HG02973 (cell line): ENCODE results near the gene SELENOF.
"Not testable (repeated sequence)": the region's sequence is repeated elsewhere in the genome, so short reads cannot be mapped to it uniquely, and the experiment has no call there.

ENCODE experiments used
- ATAC-seq: cut with Tn5 transposase; IDR thresholded peaks from one replicate; pipeline ENCODE4 v1.9.1; 2021; ENCODE audit warnings: moderate library complexity; ENCODE audit not compliant: unreplicated experiment

The SELENOF gene

DNA sequence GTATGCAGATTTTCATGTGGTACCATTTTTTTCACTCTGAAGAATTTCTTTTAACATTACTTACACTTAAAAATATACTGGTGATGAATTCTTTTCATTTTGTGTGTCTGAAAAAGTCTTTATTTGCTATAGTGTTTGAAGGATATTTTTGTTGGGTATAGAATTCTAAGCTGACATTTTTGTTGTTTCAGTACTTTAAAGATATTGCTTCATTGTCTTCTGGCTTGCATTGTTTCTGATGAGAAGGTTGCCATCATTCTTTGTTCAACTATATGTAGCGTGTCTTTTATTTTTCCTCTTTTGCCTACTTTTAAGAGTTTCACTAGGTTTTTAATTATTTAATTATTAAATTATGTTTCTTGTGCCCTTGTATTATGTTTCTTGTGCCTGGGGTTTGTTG, 8.5 kb upstream of the SELENOF start:
- no peak for ATAC-seq

DNA sequence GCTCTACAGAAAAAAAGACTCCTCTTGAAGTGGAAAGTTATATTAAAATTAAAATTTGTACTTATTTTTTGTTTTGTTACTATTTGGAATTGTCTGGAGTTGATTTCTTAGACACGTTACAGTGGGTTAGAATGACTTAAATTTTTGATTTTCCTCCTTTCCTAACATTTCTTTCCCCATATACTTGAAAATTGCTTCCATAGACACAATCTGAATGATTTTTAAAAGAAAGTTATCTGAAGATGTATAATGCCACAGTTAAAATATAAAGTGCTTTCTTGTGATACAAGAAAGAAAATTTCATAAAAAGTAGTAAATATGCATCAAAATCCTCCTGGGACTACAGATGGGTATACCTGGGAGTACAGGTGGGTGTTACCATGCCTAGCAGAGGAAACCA, 2.8 kb upstream of the SELENOF start:
- no peak for ATAC-seq

GRCh38 chr1:86915737-86916235, 1.9 kb upstream of the SELENOF start:
- no peak for ATAC-seq

- ATAC-seq, result peak; percentile 2
These were observed 1.2 kb upstream of the SELENOF start for GRCh38 chr1:86914998-86915736.

GRCh38 chr1:86914601-86914997, 673 bp upstream of the SELENOF start, which contains the start of gene HS2ST1:
HS2ST1 (plus strand) TSS chr1:86914635.
- no peak for ATAC-seq

GRCh38 chr1:86913399-86913895, 479 bp downstream of the SELENOF start:
- peak; percentile 15 for ATAC-seq

- no peak for ATAC-seq
These were observed 1.5 kb downstream of the SELENOF start for GRCh38 chr1:86912281-86912900.

DNA sequence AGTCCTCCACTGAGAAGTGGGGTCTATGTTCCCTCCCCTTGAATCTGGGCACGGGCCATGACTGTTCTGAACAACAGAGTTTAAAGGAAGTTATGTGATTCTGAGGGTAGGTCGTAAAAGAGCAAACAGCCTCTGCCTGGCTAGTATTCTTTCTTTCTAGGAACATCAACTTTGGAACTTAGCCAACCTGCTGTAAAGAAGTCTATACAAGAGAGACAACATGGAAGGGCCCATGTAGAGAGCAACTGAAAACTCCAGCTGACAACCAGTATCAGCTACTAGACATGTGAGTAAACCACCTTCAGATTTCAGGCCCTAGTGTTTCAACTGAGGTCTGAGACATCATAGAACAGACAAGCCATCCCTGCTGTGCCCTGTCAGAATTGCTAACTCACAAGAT, 7.5 kb downstream of the SELENOF start:
- no peak for ATAC-seq

GRCh38 chr1:86905875-86906274, 8.1 kb downstream of the SELENOF start:
- ATAC-seq, result no peak

- ATAC-seq, result not testable (repeated sequence)
These were observed 14.5 kb downstream of the SELENOF start for GRCh38 chr1:86899401-86899800.

- no peak for ATAC-seq
These were observed 25.6 kb downstream of the SELENOF start for GRCh38 chr1:86888327-86888726.

- peak; percentile 80 for ATAC-seq
These were observed 26.3 kb downstream of the SELENOF start for GRCh38 chr1:86887479-86888162.

DNA sequence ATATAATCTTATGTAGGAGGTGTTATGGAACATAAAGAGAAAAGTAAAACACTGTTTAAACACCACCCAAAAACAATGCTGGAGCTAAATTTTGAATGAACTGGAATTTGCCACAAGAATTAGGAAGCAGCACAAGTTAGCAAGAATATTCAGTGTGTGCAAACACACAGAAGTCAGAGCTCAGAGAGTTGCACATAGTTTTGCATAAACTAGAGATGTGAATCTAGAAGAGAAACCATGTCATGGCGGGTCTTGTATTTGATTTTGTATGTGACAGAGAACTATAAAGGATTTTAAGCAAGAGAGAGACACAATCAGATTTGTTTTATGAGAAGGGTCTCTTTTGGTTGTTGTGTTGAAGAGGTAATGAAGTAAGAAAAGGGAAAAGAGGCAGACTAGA, 38.2 kb downstream of the SELENOF start:
- no peak for ATAC-seq

GRCh38 chr1:86872086-86872485, 41.8 kb downstream of the SELENOF start:
- ATAC-seq, result no peak

- ATAC-seq, result no peak
These were observed 42.9 kb downstream of the SELENOF start for GRCh38 chr1:86871001-86871400.

- ATAC-seq, result no peak
These were observed 45.4 kb downstream of the SELENOF start for GRCh38 chr1:86868477-86868876.

- not testable (repeated sequence) for ATAC-seq
These were observed 46.6 kb downstream of the SELENOF start for GRCh38 chr1:86867278-86867677.

GRCh38 chr1:86866665-86867064, 47.3 kb downstream of the SELENOF start:
- no peak for ATAC-seq

DNA sequence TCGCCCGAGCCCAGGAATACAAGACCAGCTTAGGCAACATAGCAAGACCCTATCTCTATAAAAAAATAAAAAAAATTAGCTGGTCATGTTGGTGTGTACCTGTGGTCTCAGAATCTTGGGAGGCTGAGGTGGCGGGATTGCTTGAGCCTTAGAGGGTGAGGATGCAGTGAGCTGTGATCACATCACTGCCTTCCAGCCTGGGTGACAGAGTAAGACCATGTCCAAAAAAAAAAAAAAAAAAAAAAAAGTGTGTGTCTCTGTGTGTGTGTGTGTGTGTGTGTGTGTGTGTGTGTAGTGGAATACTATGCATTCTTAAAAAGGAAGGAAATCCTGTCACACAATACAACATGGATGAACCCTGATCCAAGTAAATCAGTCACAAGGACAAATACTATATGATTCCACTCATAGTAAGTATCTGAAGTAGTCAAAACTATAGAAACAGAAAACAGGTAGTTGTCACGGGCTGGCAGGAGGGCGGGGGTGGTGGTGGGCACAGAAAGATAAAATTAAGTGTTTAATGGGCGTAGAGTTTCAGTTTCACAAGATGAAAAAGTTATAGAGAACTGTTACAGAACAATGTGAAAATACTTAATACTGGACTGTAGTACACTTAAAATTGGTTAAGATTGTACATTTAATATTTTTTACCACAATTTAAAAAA, 47.8 kb downstream of the SELENOF start:
- ATAC-seq, result peak; percentile 53

GRCh38 chr1:86862920-86863319, 51.0 kb downstream of the SELENOF start:
- no peak for ATAC-seq

DNA sequence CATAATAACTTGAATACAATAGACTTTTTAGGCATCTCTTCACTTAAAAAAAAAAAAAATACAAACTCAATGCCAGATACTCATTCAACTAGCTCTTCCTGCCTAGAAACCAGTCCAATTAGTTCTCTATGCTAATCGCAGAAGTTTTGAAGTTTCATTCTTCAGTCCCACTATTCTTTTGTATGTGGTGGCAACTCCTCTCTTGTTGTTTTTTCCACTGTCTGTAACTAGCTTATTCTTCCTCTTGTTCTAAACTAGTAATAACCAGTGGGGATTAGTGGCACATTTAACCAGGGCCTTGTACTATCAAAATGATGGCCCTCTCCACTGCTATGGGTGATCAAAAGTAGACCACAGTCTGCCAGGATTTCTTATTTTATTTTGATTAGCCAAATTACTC, 52.5 kb downstream of the SELENOF start:
- ATAC-seq, result no peak
